Stimulated activated CD4-positive, alpha-beta T cell treated with anti-CD3 and anti-CD28 coated beads, Interleukin-2, amount 100 ng/mL, for 4 hours (primary cell): Measurements from ENCODE around the gene MTX3.

ENCODE experiments used
- DNase-seq: peaks from one replicate; pipeline ENCODE4 v3.0.0-alpha.2; 2020; ENCODE audit warnings: low read depth

MTX3 gene

DNA sequence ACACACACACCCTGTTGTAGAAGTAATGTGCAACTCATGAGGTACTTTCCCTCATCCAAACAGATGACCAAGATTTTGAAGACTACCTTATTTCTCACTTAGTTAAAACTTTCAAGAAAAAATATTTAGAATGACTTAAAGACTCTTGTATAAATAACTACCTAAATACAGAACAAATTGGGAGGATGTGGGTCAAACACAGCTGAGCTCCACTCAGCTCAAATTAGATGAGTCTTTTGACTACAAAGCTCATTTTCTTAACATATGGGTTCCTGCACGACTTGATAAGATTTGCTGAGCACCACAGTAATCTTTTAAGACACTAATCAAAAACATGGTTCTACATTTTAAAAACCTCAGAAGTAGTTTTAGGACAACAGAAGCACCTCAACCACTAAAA lies 8.9 kb downstream of the MTX3 start:
- no peak for DNase-seq

GRCh38 chr5:79976759-79977515 lies 14.1 kb downstream of the MTX3 start:
- DNase-seq = no peak

GRCh38 chr5:79975422-79975821 lies 15.6 kb downstream of the MTX3 start:
- no peak for DNase-seq

GRCh38 chr5:79974886-79975285 lies 16.2 kb downstream of the MTX3 start:
- no peak for DNase-seq

DNA sequence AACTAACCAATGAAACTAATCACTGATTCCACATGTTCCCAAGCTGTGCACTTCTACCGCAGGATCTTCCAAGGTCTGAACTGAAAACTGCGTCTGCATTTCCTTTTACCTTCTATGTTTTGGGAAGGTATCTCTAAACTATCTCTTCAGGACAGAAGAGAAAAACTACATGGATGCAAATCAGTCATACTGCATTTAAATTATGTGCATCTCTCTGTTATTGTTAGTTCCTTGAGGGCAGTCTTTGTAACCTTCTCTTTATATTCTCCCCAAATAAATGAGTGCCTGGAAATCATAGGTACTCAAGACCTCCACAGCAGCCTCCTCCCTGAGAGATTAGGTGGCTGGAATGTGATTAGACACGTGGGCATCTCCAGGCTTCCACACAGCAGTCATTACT lies 17.1 kb downstream of the MTX3 start:
- DNase-seq = no peak

DNA sequence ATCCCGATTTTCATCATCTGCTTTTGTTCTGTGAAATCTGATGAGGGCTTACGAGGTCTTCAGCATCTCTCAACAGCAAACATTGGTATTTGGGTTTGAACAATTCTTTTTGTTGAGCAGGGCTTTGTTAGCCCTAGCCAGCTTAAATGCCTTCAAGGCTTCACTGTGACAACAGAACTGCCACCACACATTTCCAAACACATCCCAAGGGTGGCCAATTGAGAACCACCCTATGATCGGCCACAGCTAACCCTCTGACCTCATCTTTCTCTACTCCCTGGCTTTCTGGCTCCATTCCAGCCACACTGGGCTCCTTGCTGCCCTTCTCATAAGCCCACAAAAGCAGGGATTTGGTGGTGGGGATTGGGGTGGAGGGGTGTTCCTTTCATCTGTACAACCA lies 17.6 kb downstream of the MTX3 start:
- DNase-seq = no peak

DNA sequence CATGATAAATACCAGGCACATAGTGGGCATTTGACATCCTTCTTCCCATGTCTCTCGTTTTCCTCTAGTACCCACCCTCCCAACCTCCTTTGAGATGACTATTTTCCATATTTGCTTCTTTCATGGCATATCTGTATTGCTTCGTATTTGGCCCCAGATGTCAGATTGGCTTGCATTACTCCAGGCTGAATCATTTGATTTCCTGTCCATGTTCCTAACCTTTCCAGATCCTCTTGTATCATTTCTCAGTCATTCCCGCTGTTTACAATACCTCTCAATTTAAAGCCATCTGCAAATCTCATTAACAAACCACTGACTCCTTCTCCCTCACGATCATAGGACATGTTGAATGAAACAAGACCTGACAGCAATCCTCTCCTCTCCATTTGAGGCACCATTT lies 19.9 kb downstream of the MTX3 start:
- no peak for DNase-seq

DNA sequence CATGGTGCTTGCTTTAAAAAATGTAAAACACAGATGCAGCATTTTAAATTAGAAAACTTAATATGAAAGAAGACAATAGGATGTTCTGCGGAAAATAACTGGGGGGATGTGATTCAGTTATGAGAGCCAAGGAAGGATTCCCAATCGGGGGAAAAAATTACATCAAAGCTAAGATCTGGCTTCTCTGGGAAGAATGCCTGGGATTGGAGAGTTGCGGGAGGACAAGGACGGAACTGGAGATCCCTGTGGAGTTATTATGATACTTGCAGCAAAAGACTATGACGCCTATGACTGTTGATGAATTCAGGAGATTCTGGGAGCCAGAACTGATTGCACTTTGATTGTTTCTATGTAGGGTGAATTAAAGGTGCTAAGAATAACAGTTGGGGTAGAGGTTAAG lies 24.6 kb downstream of the MTX3 start:
- DNase-seq = no peak

DNA sequence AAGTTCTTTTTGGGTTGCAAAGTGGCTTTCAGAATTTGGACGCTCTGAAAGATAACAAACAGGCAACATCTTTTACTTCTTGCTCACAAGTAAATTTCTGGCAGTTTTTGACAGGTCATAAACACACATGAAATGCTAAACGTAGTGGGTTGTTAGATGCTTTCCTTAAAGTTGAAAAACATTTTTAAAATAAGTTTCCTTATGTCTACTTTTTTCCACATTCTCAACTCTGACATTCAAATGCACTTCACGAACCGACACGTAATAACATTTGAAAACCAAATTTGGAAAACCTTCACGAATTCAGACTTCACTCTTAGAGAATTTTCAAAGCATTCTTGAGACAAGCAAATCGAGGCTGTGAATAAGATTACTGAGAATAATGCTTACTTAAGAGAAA lies 26.9 kb downstream of the MTX3 start:
- DNase-seq = no peak

DNA sequence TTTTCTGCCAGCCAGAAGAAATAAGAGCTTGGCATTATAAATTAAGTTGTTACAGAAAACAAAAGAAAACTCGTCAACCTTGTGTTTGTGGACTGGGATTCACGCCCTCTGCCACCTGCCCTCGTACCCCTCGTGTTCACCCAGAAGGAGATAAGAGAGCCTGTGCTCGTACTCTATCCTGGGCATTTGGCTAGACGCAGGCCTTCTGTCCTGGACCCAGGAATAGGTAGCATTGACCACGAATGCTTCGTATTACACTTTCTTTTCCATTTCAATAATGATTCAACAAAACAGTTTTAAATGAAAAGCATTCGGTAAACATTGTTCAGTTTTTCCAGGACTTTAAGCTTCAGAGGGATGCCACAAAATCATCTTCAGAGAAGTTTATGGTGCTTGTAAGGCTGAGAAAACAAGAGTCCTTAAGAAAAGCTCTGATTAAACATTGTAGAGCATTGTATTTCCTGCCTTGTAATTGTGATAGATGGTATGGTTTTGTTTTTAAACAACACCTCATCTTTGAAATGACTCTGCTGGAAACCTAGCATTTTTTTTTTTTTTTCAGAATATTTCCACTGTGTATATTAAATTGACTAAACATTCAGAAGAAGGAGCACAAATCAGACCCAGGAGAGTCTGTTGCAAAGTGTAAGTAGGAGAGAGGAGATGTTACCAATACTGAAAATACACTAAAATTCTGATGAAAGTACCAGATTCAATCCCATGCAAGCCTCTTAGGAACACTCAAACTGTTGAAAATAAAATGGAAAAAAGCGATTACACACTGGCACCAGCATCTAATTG lies 27.6 kb downstream of the MTX3 start:
- no peak for DNase-seq

- DNase-seq = no peak
Observed at GRCh38 chr5:79962575-79963222, 28.4 kb downstream of the MTX3 start.

GRCh38 chr5:79961716-79962574 lies 29.1 kb downstream of the MTX3 start:
- DNase-seq = no peak

GRCh38 chr5:79959407-79959806 lies 31.7 kb downstream of the MTX3 start:
- DNase-seq = no peak

DNA sequence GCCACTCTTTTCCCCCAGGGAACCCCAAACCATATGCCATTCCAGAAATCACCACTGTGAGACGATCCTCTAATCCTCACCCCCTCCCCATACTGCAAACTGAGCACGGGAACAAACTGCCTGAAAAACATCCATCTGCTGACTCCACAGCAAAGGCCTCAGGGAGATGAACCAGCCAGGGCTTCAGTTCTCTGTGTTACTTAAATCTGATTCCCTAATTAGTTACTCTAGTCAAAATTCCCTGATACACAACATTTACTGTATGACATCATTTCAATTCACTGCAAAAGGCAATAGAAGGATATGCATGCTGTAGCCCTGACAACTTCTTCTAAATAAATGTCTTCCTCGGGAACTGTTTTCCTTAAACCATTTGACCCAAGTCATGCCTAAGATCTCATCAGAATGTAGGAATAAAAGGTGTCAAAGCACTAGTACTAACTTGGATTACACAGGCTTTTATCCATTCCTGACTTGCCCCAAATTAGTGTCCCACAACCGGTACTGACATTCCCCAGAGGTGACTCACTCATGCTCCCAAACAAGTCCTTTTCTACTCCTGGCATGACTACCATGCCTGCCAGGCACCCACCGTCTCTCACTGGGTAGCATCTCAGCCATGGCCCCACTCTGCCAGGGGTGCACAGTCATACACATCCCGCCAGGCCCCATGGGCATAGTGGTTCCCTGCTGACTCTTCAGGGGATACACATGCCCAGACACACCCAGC lies 35.0 kb downstream of the MTX3 start:
- no peak for DNase-seq

- no peak for DNase-seq
Observed at GRCh38 chr5:79955356-79955895, 35.6 kb downstream of the MTX3 start.

DNA sequence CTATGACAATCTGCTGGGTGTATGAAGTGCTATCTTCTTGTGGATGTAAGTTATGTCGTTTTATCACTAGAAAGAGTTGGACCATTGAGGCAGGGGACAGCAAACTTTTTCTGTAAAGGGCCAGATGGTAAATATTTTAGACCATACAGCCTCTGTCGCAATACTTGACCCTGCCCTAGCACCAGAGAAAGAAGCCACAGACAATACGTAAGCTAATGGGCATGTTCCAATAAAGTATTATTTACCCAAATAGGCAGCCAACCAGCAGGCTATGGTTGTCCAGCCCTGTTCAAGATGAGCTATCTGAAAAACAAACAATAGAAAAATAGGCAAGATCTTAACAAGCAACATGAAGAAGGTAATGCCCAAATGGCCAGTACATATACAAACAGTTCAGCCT lies 36.4 kb downstream of the MTX3 start:
- DNase-seq = no peak

- no peak for DNase-seq
Observed at GRCh38 chr5:79947567-79947966, 43.5 kb downstream of the MTX3 start.

- no peak for DNase-seq
Observed at GRCh38 chr5:79938468-79938867, 52.6 kb downstream of the MTX3 start.

DNA sequence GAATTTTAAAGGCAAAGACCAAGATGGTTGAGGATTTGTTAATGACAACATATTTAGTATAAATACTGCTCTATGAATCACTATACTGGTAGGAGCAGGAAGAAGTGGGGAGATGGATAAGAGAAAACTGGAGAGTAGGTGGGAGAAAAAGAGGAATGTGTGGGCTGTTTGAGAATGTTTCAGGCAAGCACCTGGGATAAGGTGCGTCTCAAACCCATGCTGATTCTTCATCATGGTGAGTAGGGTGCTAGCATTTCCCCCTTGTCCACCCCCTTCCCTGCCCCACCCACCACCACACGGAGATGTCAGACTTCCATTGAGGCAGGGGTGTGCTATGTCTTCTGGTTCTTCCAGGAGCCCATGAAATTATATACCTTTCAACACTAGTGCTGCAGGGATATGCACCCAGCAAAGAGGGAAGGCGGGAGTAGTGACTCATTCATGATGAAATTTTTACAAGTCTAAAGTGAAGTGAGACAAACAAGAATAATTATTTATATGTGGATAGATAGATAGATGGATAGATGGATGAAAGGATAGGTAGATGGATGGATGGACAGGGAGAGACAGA lies 54.3 kb downstream of the MTX3 start:
- no peak for DNase-seq

DNA sequence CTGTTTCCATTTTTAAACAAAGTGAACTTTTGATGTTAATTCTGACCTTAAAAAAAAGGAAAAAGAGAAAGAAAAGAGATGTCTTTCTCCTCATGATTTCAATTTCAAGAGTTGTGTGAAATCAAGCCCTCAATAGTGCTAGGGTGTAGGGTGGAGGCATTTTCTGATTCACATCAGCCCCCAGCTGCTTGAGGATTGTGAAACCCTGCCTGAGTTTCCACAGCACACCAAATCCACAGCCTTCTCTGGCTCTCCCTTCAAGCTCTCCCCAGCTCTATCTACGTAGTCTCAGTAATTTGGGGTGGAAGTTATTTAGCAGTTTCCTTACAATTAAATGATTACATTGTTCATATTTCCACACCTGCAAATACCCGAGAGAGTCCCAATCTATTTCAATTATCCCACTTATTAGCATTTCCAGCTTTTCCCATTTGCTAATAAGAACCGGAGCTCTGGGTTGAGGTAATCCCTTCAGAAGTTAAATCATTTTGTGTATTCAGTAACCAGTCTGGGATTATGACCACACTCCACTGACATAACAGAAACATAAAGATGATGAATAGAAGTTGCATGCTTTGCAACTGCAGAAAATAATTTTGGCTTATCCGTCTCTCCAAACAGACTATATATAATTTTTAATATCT lies 54.9 kb downstream of the MTX3 start:
- no peak for DNase-seq
